Measurements from ENCODE around the gene GGA1.

GGA1 gene

GRCh38 chr22:37565830-37566229, 42.8 kb upstream of the GGA1 start:
- H3K9ac ChIP-seq (ENCODE audit: low read length) = peak overlapping the region; percentile 55
- H3K36me3 ChIP-seq (ENCODE audit: control insufficient read depth, insufficient read depth, low read length, severe bottlenecking) = peaks cover 46% of the 10 kb centered on the region
- no peaks in the 10 kb centered on the region for H3K9me3 ChIP-seq (ENCODE audit: control insufficient read depth, low read length)
- H3K4me3 ChIP-seq (ENCODE audit: low read length) = no peak overlapping the region
- no peaks in the 10 kb centered on the region for H3K27me3 ChIP-seq (replicated peaks; ENCODE audit: control insufficient read depth, insufficient read depth, low read length)
- H3K4me1 ChIP-seq (ENCODE audit: control insufficient read depth, insufficient read depth, low read length) = peaks cover 41% of the 10 kb centered on the region
- no peak for DNase-seq (ENCODE audit: low read depth)

GRCh38 chr22:37566329-37566837, 42.3 kb upstream of the GGA1 start:
- no peaks in the 10 kb centered on the region for H3K27me3 ChIP-seq (replicated peaks; ENCODE audit: control insufficient read depth, insufficient read depth, low read length)
- H3K4me3 ChIP-seq (ENCODE audit: low read length) = no peak overlapping the region
- peaks cover 46% of the 10 kb centered on the region for H3K36me3 ChIP-seq (ENCODE audit: control insufficient read depth, insufficient read depth, low read length, severe bottlenecking)
- H3K9me3 ChIP-seq (ENCODE audit: control insufficient read depth, low read length) = no peaks in the 10 kb centered on the region
- peaks cover 41% of the 10 kb centered on the region for H3K4me1 ChIP-seq (ENCODE audit: control insufficient read depth, insufficient read depth, low read length)
- no peak for DNase-seq (ENCODE audit: low read depth)
- peak overlapping the region; percentile 55 for H3K9ac ChIP-seq (ENCODE audit: low read length)

DNA sequence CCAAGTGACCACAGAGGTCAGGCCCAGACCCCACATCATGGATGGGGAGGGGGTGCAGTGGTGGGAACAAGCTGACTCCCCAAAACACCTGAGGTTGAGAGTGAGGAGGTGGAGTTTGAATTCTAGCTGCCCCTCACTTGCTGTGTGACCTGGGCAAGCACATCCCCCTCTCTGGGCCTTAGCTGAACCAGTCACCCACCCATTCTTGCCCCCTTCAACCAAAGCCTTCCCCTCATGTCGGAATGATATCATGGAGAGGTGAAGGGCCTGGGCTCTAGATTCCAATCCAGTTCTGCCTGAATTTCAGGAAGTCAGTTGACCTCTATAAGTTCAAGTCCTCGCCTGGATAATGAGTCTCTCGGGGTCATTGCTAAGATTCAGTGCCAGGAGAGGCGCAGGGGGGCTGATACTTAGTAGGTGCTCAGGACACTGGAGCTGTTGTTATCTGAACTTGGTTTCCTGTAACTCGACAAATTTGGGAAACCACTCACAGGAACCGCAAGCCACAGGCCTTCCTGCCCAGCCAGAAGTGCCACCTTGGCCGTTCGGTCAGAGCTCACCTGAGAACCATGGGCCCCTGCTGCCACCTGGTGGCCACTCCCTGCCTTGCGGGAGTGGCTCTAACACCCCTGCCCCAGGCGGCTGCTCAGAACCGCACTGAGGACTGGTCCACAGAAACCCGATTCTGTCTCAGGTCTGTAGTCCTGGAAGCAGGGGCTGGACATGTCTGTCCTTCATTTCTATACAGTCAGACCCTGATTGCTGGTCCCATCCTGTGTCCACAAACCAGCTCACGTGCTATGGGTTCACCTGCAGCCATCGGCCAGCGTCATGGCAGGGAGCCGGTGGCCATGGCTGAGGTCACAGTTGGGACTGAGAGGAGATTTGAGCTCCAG, 41.5 kb upstream of the GGA1 start:
- H3K9me3 ChIP-seq (ENCODE audit: control insufficient read depth, low read length) = no peaks in the 10 kb centered on the region
- H3K9ac ChIP-seq (ENCODE audit: low read length) = peak overlapping the region; percentile 45
- DNase-seq (ENCODE audit: low read depth) = peak; percentile 72
- peaks cover 46% of the 10 kb centered on the region for H3K36me3 ChIP-seq (ENCODE audit: control insufficient read depth, insufficient read depth, low read length, severe bottlenecking)
- no peak overlapping the region for H3K4me3 ChIP-seq (ENCODE audit: low read length)
- H3K4me1 ChIP-seq (ENCODE audit: control insufficient read depth, insufficient read depth, low read length) = peaks cover 37% of the 10 kb centered on the region
- H3K27me3 ChIP-seq (replicated peaks; ENCODE audit: control insufficient read depth, insufficient read depth, low read length) = no peaks in the 10 kb centered on the region

DNA sequence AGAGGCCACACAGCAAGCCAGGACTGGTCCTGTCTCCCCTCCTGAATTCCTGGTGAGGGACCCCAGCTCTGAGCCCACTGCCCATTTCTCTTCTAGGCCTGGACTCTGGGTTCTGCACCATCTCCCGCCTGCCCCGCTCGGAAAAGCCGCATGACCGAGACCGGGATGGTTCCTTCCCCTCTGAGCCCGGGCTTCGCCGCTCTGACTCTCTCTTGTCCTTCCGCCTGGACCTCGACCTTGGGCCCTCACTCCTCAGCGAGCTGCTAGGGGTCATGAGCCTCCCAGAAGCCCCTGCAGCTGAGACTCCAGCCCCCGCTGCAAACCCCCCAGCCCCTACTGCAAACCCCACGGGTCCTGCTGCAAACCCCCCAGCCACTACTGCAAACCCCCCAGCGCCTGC, 40.6 kb upstream of the GGA1 start:
- no peak for DNase-seq (ENCODE audit: low read depth)
- Histone ChIP-seq H3K9ac (ENCODE audit: low read length) (peak overlapping the region; percentile 1), H3K36me3 (ENCODE audit: control insufficient read depth, insufficient read depth, low read length, severe bottlenecking) (peaks cover 46% of the 10 kb centered on the region)

GRCh38 chr22:37568448-37569008, 40.1 kb upstream of the GGA1 start:
- Histone ChIP-seq H3K27me3 (replicated peaks; ENCODE audit: control insufficient read depth, insufficient read depth, low read length) (no peaks in the 10 kb centered on the region), H3K9me3 (ENCODE audit: control insufficient read depth, low read length) (no peaks in the 10 kb centered on the region), H3K36me3 (ENCODE audit: control insufficient read depth, insufficient read depth, low read length, severe bottlenecking) (peaks cover 46% of the 10 kb centered on the region), H3K9ac (ENCODE audit: low read length) (no peak overlapping the region), H3K4me1 (ENCODE audit: control insufficient read depth, insufficient read depth, low read length) (peaks cover 24% of the 10 kb centered on the region), H3K4me3 (ENCODE audit: low read length) (no peak overlapping the region)
- no peak for DNase-seq (ENCODE audit: low read depth)

More for the DNA sequence above, 40.6 kb upstream of the GGA1 start:
- Histone ChIP-seq H3K4me1 (ENCODE audit: control insufficient read depth, insufficient read depth, low read length) (peaks cover 29% of the 10 kb centered on the region), H3K9me3 (ENCODE audit: control insufficient read depth, low read length) (no peaks in the 10 kb centered on the region), H3K27me3 (replicated peaks; ENCODE audit: control insufficient read depth, insufficient read depth, low read length) (no peaks in the 10 kb centered on the region), H3K4me3 (ENCODE audit: low read length) (no peak overlapping the region)

DNA sequence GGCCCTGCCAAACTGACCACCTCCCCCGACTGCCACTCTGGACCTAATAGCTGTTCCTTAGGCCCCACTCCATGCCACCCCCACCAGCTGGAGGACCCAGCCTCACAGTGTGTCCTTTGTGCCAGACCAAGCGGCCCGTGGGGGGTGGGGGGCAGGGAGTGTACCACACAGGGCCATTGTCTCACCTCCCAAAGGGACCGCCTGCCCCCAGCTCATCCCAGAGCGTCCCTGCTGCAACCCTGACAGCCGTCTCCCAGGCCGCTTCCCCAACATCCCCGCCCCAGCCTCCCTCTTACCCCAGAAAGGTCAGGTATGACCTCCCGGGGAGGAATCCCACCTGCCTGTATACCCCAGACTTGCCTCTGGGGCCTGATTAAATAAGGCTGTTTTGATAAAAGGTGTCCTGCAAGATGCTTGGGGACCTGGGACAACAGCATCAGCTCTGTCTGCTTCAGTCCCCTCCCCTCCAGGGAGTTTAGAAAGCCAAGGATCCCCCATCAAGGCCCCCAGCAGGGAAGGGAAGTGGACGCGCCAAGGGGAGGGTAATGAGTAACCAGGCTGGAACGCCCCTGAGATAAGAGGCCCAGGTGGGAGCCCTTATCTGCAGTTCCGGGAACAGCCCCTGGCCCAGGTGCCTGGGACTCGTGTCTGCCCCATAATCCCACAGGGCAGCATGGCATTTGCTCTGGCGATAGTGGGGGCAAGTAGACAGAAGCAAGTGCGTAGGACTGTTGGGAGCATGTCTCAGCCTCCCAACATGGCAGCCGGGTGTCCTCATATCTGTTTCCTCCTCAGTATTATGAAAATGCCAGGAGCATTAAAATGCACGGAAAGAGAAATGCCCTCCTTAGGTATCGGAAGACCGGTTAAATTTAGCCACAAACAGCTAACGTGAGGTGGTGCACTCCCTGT, 39.4 kb upstream of the GGA1 start:
- no peak overlapping the region for H3K4me3 ChIP-seq (ENCODE audit: low read length)
- peaks cover 46% of the 10 kb centered on the region for H3K36me3 ChIP-seq (ENCODE audit: control insufficient read depth, insufficient read depth, low read length, severe bottlenecking)
- no peak for DNase-seq (ENCODE audit: low read depth)
- H3K4me1 ChIP-seq (ENCODE audit: control insufficient read depth, insufficient read depth, low read length) = peaks cover 18% of the 10 kb centered on the region
- H3K9ac ChIP-seq (ENCODE audit: low read length) = peak overlapping the region; percentile 10
- no peaks in the 10 kb centered on the region for H3K27me3 ChIP-seq (replicated peaks; ENCODE audit: control insufficient read depth, insufficient read depth, low read length)
- no peaks in the 10 kb centered on the region for H3K9me3 ChIP-seq (ENCODE audit: control insufficient read depth, low read length)

- Histone ChIP-seq H3K9ac (ENCODE audit: low read length) (no peak overlapping the region), H3K9me3 (ENCODE audit: control insufficient read depth, low read length) (no peaks in the 10 kb centered on the region), H3K4me3 (ENCODE audit: low read length) (no peak overlapping the region), H3K36me3 (ENCODE audit: control insufficient read depth, insufficient read depth, low read length, severe bottlenecking) (peaks cover 43% of the 10 kb centered on the region), H3K4me1 (ENCODE audit: control insufficient read depth, insufficient read depth, low read length) (peaks cover 18% of the 10 kb centered on the region), H3K27me3 (replicated peaks; ENCODE audit: control insufficient read depth, insufficient read depth, low read length) (no peaks in the 10 kb centered on the region)
- no peak for DNase-seq (ENCODE audit: low read depth)
Observed at GRCh38 chr22:37569921-37570660, 38.5 kb upstream of the GGA1 start.

GRCh38 chr22:37570661-37570976, 38.0 kb upstream of the GGA1 start:
- H3K27me3 ChIP-seq (replicated peaks; ENCODE audit: control insufficient read depth, insufficient read depth, low read length) = no peaks in the 10 kb centered on the region
- no peaks in the 10 kb centered on the region for H3K9me3 ChIP-seq (ENCODE audit: control insufficient read depth, low read length)
- no peak for DNase-seq (ENCODE audit: low read depth)
- no peak overlapping the region for H3K9ac ChIP-seq (ENCODE audit: low read length)
- peaks cover 17% of the 10 kb centered on the region for H3K4me1 ChIP-seq (ENCODE audit: control insufficient read depth, insufficient read depth, low read length)
- peaks cover 43% of the 10 kb centered on the region for H3K36me3 ChIP-seq (ENCODE audit: control insufficient read depth, insufficient read depth, low read length, severe bottlenecking)
- no peak overlapping the region for H3K4me3 ChIP-seq (ENCODE audit: low read length)

- Histone ChIP-seq H3K27me3 (replicated peaks; ENCODE audit: control insufficient read depth, insufficient read depth, low read length) (no peaks in the 10 kb centered on the region), H3K36me3 (ENCODE audit: control insufficient read depth, insufficient read depth, low read length, severe bottlenecking) (peaks cover 36% of the 10 kb centered on the region), H3K9me3 (ENCODE audit: control insufficient read depth, low read length) (no peaks in the 10 kb centered on the region), H3K4me3 (ENCODE audit: low read length) (no peak overlapping the region), H3K4me1 (ENCODE audit: control insufficient read depth, insufficient read depth, low read length) (peaks cover 14% of the 10 kb centered on the region), H3K9ac (ENCODE audit: low read length) (no peak overlapping the region)
- DNase-seq (ENCODE audit: low read depth) = no peak
Observed at GRCh38 chr22:37571258-37571991, 37.2 kb upstream of the GGA1 start.

GRCh38 chr22:37571992-37572373, 36.7 kb upstream of the GGA1 start:
- H3K36me3 ChIP-seq (ENCODE audit: control insufficient read depth, insufficient read depth, low read length, severe bottlenecking) = peaks cover 30% of the 10 kb centered on the region
- H3K9me3 ChIP-seq (ENCODE audit: control insufficient read depth, low read length) = no peaks in the 10 kb centered on the region
- H3K4me3 ChIP-seq (ENCODE audit: low read length) = no peak overlapping the region
- H3K9ac ChIP-seq (ENCODE audit: low read length) = no peak overlapping the region
- no peaks in the 10 kb centered on the region for H3K27me3 ChIP-seq (replicated peaks; ENCODE audit: control insufficient read depth, insufficient read depth, low read length)
- H3K4me1 ChIP-seq (ENCODE audit: control insufficient read depth, insufficient read depth, low read length) = peaks cover 12% of the 10 kb centered on the region
- DNase-seq (ENCODE audit: low read depth) = no peak
